Mucosa of gallbladder (tissue), 1 donor: ENCODE results near the gene TAF8. TPM values are rescaled to one million over a fixed set of nuclear protein-coding genes. Genes with fewer than 3 reads are reported as not detected.

ENCODE experiments used
- DNase-seq: peaks from one replicate; pipeline ENCODE4 v3.0.0-alpha.2; 2020; ENCODE audit warnings: low spot score
- total RNA-seq: library from RNA; stranded (reverse); gene quantifications from one replicate; pipeline ENCODE4 v1.2.1, GENCODE V29; 2021
- donor health status: DM: no; HTN: no; CAD: no.

Gene TAF8
- total RNA-seq, 1 donor from 2014 or later: 26.3 TPM

GRCh38 chr6:42123379-42124103 is 73.2 kb downstream of the TAF8 start:
- DNase-seq: no peak

GRCh38 chr6:42124223-42124836 is 74.0 kb downstream of the TAF8 start:
- no peak for DNase-seq

GRCh38 chr6:42125231-42125630 is 74.9 kb downstream of the TAF8 start:
- DNase-seq: no peak

GRCh38 chr6:42125663-42126062 is 75.3 kb downstream of the TAF8 start:
- DNase-seq: no peak

- no peak for DNase-seq
Measured at GRCh38 chr6:42128460-42129359, 78.4 kb downstream of the TAF8 start.

GRCh38 chr6:42129360-42129676 is 79.0 kb downstream of the TAF8 start:
- no peak for DNase-seq

- DNase-seq: no peak
Measured at GRCh38 chr6:42131531-42131930, 81.2 kb downstream of the TAF8 start.

GRCh38 chr6:42133926-42134325 is 83.6 kb downstream of the TAF8 start:
- DNase-seq: no peak

- no peak for DNase-seq
Measured at GRCh38 chr6:42135161-42135560, 84.8 kb downstream of the TAF8 start.

- no peak for DNase-seq
Measured at GRCh38 chr6:42135722-42136121, 85.4 kb downstream of the TAF8 start.

GRCh38 chr6:42136508-42137193 is 86.3 kb downstream of the TAF8 start:
- DNase-seq: no peak

Other genes with a start within 250 kb of the TAF8 start
- gene USP49, start 155.1 kb upstream of the TAF8 start, total RNA-seq: 3.3 TPM
- 26.7 TPM for gene MED20, start 129.4 kb upstream of the TAF8 start, total RNA-seq
- 9.6 TPM for gene BYSL, start 129.0 kb upstream of the TAF8 start, total RNA-seq
- gene CCND3, start 108.7 kb upstream of the TAF8 start, total RNA-seq: 103 TPM
- gene C6orf132, start 92.1 kb downstream of the TAF8 start, total RNA-seq: 41.2 TPM
- gene GUCA1A, start 122.8 kb downstream of the TAF8 start, total RNA-seq: not detected
- gene GUCA1B, start 144.4 kb downstream of the TAF8 start, total RNA-seq: 0.43 TPM
- 25.1 TPM for gene MRPS10, start 167.3 kb downstream of the TAF8 start, total RNA-seq